HG02981 (cell line): ENCODE data around the gene LATS1.
A peak's percentile ranks its signal among the peaks of the same experiment; 100 is the strongest.
"Not testable (repeated sequence)": the region's sequence is repeated elsewhere in the genome, so short reads cannot be mapped to it uniquely, and the experiment has no call there.

Source experiments
- ATAC-seq: cut with Tn5 transposase; IDR thresholded peaks from one replicate; pipeline ENCODE4 v1.9.1; 2021; ENCODE audit warnings: mild to moderate bottlenecking, moderate library complexity; ENCODE audit not compliant: unreplicated experiment

Gene LATS1

DNA sequence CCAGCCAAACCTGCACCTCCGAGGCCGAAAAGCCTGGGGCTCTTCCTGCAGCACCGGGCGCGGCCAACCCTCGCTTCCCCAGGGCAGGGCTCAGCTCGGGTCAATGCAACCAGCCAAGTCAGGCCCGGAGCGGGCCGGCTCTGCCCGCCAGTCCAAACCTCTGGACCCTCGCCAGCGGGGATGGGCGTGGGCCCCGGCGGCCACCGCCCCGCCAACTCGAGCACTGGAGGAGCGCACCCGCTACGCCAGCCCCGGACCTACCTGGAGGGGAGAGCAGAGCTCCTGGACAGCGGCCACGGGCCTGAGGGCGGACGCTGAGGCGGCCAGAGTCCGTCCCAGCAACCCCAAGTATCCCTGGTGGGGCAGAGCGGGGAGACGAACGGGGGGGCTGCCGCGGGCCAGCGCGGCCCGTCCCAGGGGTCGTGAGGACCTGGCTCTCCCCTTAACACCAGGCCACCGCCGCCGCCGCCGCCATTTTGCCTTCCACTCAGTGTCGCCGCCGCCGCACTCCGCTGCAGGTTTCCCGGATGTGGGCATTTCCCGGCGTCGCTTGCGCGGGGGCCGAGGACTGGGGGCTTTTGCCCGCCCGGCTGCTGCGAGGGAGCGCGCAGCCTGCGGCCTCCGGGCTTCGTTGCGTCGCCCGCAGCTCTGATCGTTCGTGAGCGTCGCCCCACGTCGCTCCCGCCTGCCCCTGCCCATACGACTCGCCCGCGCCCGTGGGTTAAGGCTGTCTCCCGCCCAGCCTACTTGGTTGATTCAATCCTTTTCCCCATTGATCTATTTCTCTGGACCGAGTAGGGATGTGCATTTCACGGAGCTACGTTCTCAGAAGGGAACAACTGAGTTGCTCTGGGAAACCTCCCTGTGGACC lies at the start of gene LATS1:
Gene LATS1 (minus strand): TSS at position 514 of the 871 bp plus-strand sequence. CDS start 15,975 bp downstream, outside the sequence.
- peak; percentile 91 for ATAC-seq

GRCh38 chr6:149766156-149766769 lies 48.4 kb upstream of the LATS1 start:
- ATAC-seq = no peak

DNA sequence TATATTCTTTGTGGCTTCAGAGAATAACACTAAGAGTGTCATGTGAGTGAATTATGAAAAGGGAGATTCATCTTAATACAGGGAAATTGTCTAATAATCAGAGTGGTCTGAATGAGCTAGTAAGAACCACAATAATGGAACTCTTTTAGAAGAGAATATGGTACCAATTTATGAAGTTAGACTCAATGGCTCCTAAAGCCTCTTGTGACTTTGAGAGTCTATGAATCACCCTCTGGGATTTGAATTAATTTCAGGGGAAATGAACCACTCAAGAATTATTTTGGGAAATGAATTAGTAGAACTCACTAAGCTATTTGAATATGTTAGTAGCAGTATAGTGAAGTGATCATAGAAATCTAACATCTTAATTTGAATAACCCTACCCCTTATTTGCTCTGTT lies 46.0 kb upstream of the LATS1 start:
- no peak for ATAC-seq

DNA sequence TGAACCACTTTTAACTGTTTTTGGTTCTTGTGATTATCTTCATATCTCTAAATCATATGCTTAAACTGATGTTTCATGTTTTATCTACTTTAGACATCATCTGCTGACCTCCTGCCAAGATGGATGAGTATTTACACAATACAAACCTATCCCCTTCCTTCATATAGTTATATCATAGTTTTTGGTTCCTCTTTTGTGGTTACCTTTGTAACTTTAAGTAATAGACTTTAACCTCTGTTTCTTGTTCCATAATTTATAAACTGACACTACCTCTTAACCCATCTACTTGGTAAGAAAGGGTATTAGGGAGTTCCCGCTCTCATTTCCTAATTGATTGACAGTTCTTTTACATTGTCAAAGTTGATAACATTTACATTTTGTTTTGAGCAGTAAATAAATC lies 43.5 kb upstream of the LATS1 start:
- ATAC-seq = peak; percentile 99

GRCh38 chr6:149756261-149756636 lies 38.3 kb upstream of the LATS1 start:
- no peak for ATAC-seq

DNA sequence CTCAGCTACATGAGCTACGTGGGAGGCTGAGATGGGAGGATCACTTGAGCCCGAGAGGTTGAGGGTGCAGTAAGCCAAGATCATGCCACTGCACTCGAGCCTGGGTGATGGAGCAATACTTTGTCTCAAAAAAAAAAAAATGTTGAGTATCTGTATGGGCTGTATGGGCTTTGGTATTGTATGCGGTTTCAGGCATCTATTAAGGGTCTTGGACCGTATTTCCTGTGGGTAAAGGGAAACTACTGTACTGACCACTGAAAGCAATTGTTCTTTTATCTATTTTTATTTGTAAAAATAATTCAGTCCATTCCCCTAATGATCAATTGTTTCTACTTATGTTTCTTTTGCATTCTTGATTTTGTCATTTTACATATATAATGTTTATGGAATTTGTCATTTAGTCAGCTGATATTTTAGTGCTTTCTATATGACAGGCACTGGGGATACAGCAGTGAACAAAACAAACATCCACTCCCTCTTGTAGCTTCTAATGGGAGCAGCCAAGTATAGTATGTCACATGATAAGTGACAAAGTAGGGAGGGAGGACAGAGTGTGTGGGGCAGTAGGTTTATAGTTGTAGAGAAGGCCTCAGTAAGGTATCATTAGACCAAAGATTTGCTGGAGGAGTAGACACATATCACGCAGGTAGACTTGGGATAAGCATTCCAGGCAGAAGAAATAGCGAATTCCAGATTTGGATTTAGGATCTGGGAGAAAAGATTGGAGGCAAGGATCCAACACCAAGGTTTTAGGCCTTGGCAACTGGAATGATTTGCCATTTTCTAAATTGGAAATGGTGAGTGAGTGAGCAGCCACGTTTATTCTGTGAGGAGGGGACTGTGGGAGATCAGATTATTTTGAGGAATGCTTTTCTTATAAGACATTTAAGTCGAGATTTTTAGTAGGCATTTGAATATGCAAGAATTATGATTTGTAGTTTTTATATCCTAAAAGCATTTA lies 37.7 kb upstream of the LATS1 start:
- peak; percentile 83 for ATAC-seq

- ATAC-seq = no peak
These were observed 36.6 kb upstream of the LATS1 start for GRCh38 chr6:149754548-149754947.

DNA sequence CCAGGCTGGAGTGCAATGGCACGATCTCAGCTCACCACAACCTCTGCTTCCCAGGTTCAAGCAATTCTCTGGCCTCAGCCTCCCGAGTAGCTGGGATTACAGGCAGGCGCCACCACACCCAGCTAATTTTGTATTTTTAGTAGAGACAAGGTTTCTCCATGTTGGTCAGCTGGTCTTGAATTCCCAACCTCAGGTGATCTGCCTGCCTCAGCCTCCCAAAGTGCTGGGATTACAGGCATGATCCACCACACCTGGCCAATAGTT lies 35.4 kb upstream of the LATS1 start:
- not testable (repeated sequence) for ATAC-seq

GRCh38 chr6:149752600-149753373 lies 34.9 kb upstream of the LATS1 start:
- ATAC-seq = no peak

- not testable (repeated sequence) for ATAC-seq
These were observed 34.0 kb upstream of the LATS1 start for GRCh38 chr6:149751920-149752319.

GRCh38 chr6:149751239-149751638 lies 33.3 kb upstream of the LATS1 start:
- no peak for ATAC-seq

DNA sequence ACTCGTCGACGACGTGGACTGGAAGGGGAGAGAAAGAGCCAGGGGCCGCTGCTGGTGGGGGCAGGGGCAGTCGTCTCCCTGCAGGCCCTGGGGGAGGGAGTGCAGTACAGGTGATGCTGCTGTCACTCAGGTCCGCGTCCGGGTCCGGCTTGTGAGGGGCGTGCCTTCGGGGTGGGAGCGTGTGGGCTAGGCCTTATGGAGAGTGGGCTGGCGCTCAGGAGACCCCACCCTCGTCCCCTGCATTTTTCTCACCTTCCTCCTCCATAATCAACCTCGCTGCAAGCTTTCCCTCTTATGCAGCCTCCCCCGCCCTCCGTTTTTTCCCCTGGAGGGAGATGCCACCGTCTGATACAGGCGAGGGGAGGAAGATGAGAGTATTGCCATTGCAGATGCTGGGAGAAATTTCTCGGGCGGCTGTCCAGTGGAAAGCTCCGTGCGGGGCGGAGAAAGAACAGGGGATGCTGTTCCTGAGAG lies 32.3 kb upstream of the LATS1 start:
- ATAC-seq = peak; percentile 29

- peak; percentile 80 for ATAC-seq
These were observed 31.8 kb upstream of the LATS1 start, which contains the start of gene PCMT1 for GRCh38 chr6:149749594-149750135. PCMT1 (plus strand) TSS chr6:149749741; CDS start chr6:149749902, 161 bp downstream.

DNA sequence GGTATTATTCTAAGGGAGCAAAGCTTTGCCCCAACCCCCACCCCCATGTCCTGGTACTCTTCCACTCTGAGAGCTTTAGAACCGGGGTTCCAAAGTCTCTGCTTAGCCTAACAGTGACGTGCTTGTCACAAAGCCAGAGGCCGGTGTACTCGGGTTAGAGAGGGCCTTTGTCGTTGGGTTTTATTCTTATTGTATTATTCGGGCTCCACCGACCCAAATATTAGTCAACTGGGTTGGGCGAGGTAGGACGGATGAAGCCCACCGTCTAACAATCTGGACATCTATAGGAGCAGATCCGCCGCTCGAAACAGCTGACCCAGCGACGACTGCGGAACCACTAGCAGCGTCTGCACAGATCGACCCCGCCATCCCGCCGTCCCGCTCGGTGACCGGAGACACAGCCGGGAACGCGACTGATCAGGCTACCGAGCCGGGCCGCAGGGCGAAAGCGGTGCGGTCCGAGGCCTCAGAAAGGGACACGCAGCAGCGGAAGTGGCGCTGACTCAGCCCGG lies 31.2 kb upstream of the LATS1 start:
- not testable (repeated sequence) for ATAC-seq

- peak; percentile 47 for ATAC-seq
These were observed 28.4 kb upstream of the LATS1 start, which contains the start of gene NUP43 for GRCh38 chr6:149746147-149746946. NUP43 (minus strand) TSS chr6:149746529; CDS start chr6:149746495, 34 bp downstream.

- not testable (repeated sequence) for ATAC-seq
These were observed 27.4 kb upstream of the LATS1 start for GRCh38 chr6:149745252-149745651.

DNA sequence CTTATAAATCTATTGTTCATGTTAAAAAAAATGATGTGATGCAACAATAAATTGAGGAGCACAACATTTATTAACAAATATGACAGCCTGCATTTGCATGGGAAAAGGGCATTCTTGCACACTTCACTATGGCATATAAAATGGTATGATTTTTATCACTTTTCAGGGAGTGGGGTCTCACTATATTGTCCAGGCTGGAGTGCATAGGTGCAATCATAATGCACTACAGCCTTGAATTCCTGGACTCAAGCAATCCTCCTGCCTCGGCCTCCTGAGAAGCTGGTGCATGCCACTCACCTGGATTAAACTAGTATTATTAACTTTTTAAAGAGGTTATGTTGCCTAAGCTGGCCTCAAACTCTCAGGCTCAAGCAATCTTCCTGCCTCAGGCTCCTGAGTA lies 17.0 kb upstream of the LATS1 start:
- no peak for ATAC-seq

DNA sequence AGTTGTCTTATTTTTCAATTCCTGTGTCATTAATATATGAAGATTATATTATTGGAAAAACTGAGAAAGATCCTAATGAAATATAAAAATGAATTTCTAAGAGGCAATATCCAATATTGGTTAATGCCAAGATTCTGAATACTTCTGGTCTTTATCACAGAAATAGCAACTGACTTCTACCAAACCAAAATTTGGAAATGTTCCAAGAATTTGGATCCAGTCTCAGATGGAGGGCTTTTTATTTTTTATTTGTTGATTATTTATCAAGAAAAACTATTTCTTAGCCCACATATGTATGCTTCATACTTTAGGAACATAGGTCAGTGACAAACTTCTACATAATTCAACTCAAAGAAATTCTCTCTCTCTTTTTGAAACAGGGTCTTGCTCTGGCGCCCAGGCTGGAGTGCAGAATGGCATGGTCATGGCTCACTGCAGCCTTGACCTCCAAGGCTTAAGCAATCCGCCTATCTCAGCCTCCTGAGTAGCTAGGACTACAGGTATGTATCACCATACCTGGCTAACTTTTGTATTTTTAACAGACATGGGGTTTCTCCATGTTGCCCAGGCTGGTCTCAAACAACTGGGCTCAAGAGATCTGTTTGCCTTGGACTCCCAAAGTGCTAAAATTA lies 15.3 kb upstream of the LATS1 start:
- no peak for ATAC-seq
